OCI-LY7 (cell line): ENCODE results near the gene RFC1.

Experiments
- EZH2phosphoT487 ChIP-seq: fragments of 200-600 bp; sonication (generic); IDR thresholded peaks from 2 replicates; pipeline ENCODE4 v1.6.1; 2018; ENCODE audit warnings: low read depth, borderline replicate concordance, mild to moderate bottlenecking, mixed run types, antibody characterized with exemption, low read length, moderate library complexity, mixed read lengths
- TF ChIP-seq, protein P1 (sequence below): fragments of 200-600 bp; sonication (generic); conservative IDR thresholded peaks from 2 replicates; pipeline ENCODE4 v1.5.1; 2014; ENCODE audit warnings: mild to moderate bottlenecking, antibody characterized with exemption, low read length, moderate library complexity, mixed read lengths

DNA sequence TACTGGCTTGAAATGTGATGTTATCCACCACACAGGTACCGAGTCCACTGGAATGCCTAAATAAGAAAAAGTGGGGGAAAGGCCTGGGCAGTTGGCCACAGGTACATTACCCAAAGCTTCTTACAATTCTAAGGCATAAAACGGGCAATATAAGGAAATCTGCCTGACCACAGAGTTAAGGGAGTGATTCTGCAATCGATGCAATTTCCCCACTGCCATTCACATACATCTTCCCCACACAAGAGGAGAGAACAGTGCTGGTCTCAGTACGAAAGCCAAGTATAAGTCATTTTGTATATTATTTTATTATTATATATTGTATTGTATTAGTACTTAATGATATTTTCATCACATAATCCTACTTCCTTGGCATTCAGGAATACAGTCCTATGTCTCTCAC, 30.6 kb downstream of the RFC1 start:
- TF ChIP-seq, protein P1, sequence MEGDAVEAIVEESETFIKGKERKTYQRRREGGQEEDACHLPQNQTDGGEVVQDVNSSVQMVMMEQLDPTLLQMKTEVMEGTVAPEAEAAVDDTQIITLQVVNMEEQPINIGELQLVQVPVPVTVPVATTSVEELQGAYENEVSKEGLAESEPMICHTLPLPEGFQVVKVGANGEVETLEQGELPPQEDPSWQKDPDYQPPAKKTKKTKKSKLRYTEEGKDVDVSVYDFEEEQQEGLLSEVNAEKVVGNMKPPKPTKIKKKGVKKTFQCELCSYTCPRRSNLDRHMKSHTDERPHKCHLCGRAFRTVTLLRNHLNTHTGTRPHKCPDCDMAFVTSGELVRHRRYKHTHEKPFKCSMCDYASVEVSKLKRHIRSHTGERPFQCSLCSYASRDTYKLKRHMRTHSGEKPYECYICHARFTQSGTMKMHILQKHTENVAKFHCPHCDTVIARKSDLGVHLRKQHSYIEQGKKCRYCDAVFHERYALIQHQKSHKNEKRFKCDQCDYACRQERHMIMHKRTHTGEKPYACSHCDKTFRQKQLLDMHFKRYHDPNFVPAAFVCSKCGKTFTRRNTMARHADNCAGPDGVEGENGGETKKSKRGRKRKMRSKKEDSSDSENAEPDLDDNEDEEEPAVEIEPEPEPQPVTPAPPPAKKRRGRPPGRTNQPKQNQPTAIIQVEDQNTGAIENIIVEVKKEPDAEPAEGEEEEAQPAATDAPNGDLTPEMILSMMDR, result no peak
- TF ChIP-seq EZH2phosphoT487, result no peak
